ENCODE data around the gene AJAP1.

GRCh38 chr1:4661595-4661917 is 7.1 kb downstream of the AJAP1 start:
- TF ChIP-seq CTCF (IDR thresholded peaks at IDR 0.05) (no peak), EP300 (IDR thresholded peaks at IDR 0.05) (no peak), POLR2A (IDR thresholded peaks at IDR 0.05) (no peak), POLR2AphosphoS5 (IDR thresholded peaks at IDR 0.05) (no peak)

All from sigmoid colon (tissue), 4 donors.